Measurements from ENCODE around the gene NUDCD3.

- TF ChIP-seq POLR2AphosphoS5 (IDR thresholded peaks at IDR 0.05) (no peak), CTCF (IDR thresholded peaks at IDR 0.05) (no peak), POLR2A (IDR thresholded peaks at IDR 0.05) (no peak), EP300 (IDR thresholded peaks at IDR 0.05) (no peak)
Observed at GRCh38 chr7:44381494-44382220, 108.8 kb downstream of the NUDCD3 start.

Measured in sigmoid colon (tissue), 4 donors.